Breast epithelium (tissue), 3 donors: ENCODE data around the gene DHH.

ENCODE experiments used
- POLR2A ChIP-seq: fragments of 450-650 bp; IDR thresholded peaks from one replicate; pipeline ENCODE4 v1.6.1; 2016; ENCODE audit warnings: antibody characterized with exemption, mild to moderate bottlenecking, moderate library complexity
- TF ChIP-seq, protein P1 (sequence below), 3 donors: fragments of 450-650 bp; IDR thresholded peaks; one replicate each; pipeline ENCODE4 v1.5.1; 2016 to 2017; ENCODE audit warnings: antibody characterized with exemption in 3 of 3, mild to moderate bottlenecking in 3 of 3, moderate library complexity in 3 of 3

GRCh38 chr12:49133590-49133989 lies 39.0 kb upstream of the DHH start:
- no peak for TF ChIP-seq POLR2A
- TF ChIP-seq, protein P1, sequence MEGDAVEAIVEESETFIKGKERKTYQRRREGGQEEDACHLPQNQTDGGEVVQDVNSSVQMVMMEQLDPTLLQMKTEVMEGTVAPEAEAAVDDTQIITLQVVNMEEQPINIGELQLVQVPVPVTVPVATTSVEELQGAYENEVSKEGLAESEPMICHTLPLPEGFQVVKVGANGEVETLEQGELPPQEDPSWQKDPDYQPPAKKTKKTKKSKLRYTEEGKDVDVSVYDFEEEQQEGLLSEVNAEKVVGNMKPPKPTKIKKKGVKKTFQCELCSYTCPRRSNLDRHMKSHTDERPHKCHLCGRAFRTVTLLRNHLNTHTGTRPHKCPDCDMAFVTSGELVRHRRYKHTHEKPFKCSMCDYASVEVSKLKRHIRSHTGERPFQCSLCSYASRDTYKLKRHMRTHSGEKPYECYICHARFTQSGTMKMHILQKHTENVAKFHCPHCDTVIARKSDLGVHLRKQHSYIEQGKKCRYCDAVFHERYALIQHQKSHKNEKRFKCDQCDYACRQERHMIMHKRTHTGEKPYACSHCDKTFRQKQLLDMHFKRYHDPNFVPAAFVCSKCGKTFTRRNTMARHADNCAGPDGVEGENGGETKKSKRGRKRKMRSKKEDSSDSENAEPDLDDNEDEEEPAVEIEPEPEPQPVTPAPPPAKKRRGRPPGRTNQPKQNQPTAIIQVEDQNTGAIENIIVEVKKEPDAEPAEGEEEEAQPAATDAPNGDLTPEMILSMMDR (IDR thresholded peaks at IDR 0.05): no peak
